Testis (tissue), 2 donors: ENCODE data around the gene IPO9.

Experiments
- POLR2A ChIP-seq: fragments of 450-650 bp; IDR thresholded peaks from one replicate; pipeline ENCODE4 v1.6.1; 2017; ENCODE audit warnings: antibody characterized with exemption, mild to moderate bottlenecking, moderate library complexity
- TF ChIP-seq, protein P1 (sequence below), 3 experiments: fragments of 450-650 bp in 2 of 3; fragments of 200-600 bp in 1 of 3; sonication (generic) in 1 of 3; IDR thresholded peaks; one replicate each; pipeline ENCODE4 v1.5.1; 2016 to 2019; ENCODE audit warnings: antibody characterized with exemption in 3 of 3, mild to moderate bottlenecking in 2 of 3, moderate library complexity in 1 of 3

DNA sequence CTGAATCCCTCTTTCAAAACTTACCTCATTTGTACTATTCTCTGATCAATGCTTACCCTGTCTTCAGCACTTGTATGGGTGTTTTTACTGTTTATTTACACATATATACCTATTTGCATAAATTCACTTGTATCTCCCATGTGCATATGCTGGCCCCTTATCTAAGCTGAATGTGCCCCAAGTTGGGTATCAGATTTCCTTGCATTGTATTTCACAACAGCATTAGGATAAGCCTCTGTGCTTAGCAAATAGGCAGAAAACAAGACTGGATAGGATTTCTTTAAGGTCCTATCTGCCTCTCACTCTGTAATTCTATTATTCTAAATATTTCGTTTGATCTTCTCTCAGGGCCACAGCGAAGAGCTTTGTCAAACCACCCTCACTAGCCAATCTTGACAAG lies 45.9 kb upstream of the IPO9 start:
- TF ChIP-seq, protein P1, sequence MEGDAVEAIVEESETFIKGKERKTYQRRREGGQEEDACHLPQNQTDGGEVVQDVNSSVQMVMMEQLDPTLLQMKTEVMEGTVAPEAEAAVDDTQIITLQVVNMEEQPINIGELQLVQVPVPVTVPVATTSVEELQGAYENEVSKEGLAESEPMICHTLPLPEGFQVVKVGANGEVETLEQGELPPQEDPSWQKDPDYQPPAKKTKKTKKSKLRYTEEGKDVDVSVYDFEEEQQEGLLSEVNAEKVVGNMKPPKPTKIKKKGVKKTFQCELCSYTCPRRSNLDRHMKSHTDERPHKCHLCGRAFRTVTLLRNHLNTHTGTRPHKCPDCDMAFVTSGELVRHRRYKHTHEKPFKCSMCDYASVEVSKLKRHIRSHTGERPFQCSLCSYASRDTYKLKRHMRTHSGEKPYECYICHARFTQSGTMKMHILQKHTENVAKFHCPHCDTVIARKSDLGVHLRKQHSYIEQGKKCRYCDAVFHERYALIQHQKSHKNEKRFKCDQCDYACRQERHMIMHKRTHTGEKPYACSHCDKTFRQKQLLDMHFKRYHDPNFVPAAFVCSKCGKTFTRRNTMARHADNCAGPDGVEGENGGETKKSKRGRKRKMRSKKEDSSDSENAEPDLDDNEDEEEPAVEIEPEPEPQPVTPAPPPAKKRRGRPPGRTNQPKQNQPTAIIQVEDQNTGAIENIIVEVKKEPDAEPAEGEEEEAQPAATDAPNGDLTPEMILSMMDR (IDR thresholded peaks at IDR 0.05): no peak
- TF ChIP-seq POLR2A: no peak
